K562 (cell line): Measurements from ENCODE around the gene MSH2. TPM values are rescaled to one million over a fixed set of nuclear protein-coding genes. Genes with fewer than 3 reads are reported as not detected.

Experiments
- CREB3 ChIP-seq: fragments of 450-650 bp; conservative IDR thresholded peaks from 2 replicates; pipeline ENCODE4 v1.6.1; 2016; ENCODE audit warnings: missing genetic modification characterization, low read depth, mild to moderate bottlenecking, missing compliant biosample characterization, moderate library complexity
- ERF ChIP-seq: fragments of 450-650 bp; formaldehyde crosslinking; IDR thresholded peaks from 2 replicates; pipeline ENCODE4 v1.4.0; 2020; ENCODE audit warnings: mild to moderate bottlenecking, mixed read lengths
- HNRNPK ChIP-seq: fragments of 200-400 bp; formaldehyde crosslinking; IDR thresholded peaks from one replicate; pipeline ENCODE4 v1.6.1; 2018; ENCODE audit warnings: mild to moderate bottlenecking, low read depth, low read length; ENCODE audit not compliant: poor library complexity, severe bottlenecking
- HNRNPUL1 ChIP-seq: fragments of 200-400 bp; formaldehyde crosslinking; IDR thresholded peaks from 2 replicates; pipeline ENCODE4 v1.6.1; 2017; ENCODE audit warnings: low read length
- POLR2B ChIP-seq: fragments of 450-650 bp; IDR thresholded peaks from 2 replicates; pipeline ENCODE4 v1.6.1; 2018; ENCODE audit warnings: low read depth; ENCODE audit not compliant: partially characterized antibody
- SNAPC5 ChIP-seq: fragments of 250-450 bp; sonication (Bioruptor Pico); IDR thresholded peaks from 2 replicates; pipeline ENCODE4 v1.8.0; 2021; ENCODE audit warnings: moderate library complexity, mild to moderate bottlenecking, inconsistent platforms
- TEAD1 ChIP-seq, 2 experiments: fragments of 450-650 bp in 1 of 2; sonication (generic) in 1 of 2; formaldehyde crosslinking; IDR thresholded peaks; 2 replicates each; pipeline versions ENCODE4 v1.4.0 to v1.8.0; 2020 to 2022; ENCODE audit warnings: mild to moderate bottlenecking in 2 of 2, missing genetic modification reagents in 1 of 2
- ZNF79 ChIP-seq: fragments of 250-450 bp; sonication (Bioruptor Pico); IDR thresholded peaks from 2 replicates; pipeline ENCODE4 v1.4.0; 2020; ENCODE audit warnings: low read depth, mild to moderate bottlenecking, moderate library complexity
- polyA plus RNA-seq, 8 experiments: library from polyadenylated mRNA; depleted of rRNA in 4 of 8; stranded (reverse) in 5 of 8; unstranded in 3 of 8; fragments of >200 nt; fragmentation: Nextera tagmentation in 2 of 8; fragmentation: Illumina TruSeq in 1 of 8; extraction: Ambion mirVana in 2 of 8; extraction: Trizol in 1 of 8; gene quantifications; 2 replicates each; pipeline versions ENCODE4 v1.2.1 to v1.2.3, GENCODE V29; 2011 to 2014; ENCODE audit warnings: inconsistent platforms in 1 of 8, missing spikeins in 1 of 8
- total RNA-seq, 7 experiments: library from RNA; depleted of rRNA in 6 of 7; stranded (reverse); fragments of >200 nt in 6 of 7; fragmentation: Illumina TruSeq in 2 of 7; extraction: Trizol in 2 of 7; gene quantifications; 2 replicates each; pipeline versions ENCODE4 v1.2.1 to v1.2.3, GENCODE V29; 2011 to 2021; ENCODE audit warnings: low replicate concordance in 1 of 7
- TF ChIP-seq, protein P1 (sequence below): fragments of 450-650 bp; IDR thresholded peaks from 2 replicates; pipeline ENCODE4 v1.6.1; 2016; ENCODE audit warnings: mild to moderate bottlenecking, moderate library complexity
- TF ChIP-seq, protein P2 (sequence below): IDR thresholded peaks from 2 replicates; pipeline ENCODE4 v1.6.1; 2011; ENCODE audit not compliant: insufficient read length; ENCODE audit errors: extremely low read depth
- TF ChIP-seq, protein P3 (sequence below): sonication (generic); formaldehyde crosslinking; IDR thresholded peaks from 2 replicates; pipeline ENCODE4 v1.8.1; 2023; ENCODE audit warnings: mild to moderate bottlenecking, missing genetic modification reagents

MSH2 gene
- total and polyA plus RNA-seq, 9 of the 15 experiments (the other 6 are each of a cell fraction or from before 2014, with no cell fraction given) = 51.8 to 139 (median 113) TPM

DNA sequence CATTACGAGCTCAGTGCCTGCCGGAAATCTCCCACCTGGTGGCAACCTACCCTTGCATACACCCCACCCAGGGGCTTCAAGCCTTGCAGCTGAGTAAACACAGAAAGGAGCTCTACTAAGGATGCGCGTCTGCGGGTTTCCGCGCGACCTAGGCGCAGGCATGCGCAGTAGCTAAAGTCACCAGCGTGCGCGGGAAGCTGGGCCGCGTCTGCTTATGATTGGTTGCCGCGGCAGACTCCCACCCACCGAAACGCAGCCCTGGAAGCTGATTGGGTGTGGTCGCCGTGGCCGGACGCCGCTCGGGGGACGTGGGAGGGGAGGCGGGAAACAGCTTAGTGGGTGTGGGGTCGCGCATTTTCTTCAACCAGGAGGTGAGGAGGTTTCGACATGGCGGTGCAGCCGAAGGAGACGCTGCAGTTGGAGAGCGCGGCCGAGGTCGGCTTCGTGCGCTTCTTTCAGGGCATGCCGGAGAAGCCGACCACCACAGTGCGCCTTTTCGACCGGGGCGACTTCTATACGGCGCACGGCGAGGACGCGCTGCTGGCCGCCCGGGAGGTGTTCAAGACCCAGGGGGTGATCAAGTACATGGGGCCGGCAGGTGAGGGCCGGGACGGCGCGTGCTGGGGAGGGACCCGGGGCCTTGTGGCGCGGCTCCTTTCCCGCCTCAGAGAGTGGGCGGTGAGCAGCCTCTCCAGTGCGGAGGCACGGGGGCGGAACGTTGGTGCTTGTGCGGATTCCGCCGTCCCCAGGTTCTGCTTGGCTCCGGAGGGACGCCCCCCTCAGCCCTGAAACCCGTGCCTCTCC lies at the start of gene MSH2 (continued):
- TF ChIP-seq, protein P1, sequence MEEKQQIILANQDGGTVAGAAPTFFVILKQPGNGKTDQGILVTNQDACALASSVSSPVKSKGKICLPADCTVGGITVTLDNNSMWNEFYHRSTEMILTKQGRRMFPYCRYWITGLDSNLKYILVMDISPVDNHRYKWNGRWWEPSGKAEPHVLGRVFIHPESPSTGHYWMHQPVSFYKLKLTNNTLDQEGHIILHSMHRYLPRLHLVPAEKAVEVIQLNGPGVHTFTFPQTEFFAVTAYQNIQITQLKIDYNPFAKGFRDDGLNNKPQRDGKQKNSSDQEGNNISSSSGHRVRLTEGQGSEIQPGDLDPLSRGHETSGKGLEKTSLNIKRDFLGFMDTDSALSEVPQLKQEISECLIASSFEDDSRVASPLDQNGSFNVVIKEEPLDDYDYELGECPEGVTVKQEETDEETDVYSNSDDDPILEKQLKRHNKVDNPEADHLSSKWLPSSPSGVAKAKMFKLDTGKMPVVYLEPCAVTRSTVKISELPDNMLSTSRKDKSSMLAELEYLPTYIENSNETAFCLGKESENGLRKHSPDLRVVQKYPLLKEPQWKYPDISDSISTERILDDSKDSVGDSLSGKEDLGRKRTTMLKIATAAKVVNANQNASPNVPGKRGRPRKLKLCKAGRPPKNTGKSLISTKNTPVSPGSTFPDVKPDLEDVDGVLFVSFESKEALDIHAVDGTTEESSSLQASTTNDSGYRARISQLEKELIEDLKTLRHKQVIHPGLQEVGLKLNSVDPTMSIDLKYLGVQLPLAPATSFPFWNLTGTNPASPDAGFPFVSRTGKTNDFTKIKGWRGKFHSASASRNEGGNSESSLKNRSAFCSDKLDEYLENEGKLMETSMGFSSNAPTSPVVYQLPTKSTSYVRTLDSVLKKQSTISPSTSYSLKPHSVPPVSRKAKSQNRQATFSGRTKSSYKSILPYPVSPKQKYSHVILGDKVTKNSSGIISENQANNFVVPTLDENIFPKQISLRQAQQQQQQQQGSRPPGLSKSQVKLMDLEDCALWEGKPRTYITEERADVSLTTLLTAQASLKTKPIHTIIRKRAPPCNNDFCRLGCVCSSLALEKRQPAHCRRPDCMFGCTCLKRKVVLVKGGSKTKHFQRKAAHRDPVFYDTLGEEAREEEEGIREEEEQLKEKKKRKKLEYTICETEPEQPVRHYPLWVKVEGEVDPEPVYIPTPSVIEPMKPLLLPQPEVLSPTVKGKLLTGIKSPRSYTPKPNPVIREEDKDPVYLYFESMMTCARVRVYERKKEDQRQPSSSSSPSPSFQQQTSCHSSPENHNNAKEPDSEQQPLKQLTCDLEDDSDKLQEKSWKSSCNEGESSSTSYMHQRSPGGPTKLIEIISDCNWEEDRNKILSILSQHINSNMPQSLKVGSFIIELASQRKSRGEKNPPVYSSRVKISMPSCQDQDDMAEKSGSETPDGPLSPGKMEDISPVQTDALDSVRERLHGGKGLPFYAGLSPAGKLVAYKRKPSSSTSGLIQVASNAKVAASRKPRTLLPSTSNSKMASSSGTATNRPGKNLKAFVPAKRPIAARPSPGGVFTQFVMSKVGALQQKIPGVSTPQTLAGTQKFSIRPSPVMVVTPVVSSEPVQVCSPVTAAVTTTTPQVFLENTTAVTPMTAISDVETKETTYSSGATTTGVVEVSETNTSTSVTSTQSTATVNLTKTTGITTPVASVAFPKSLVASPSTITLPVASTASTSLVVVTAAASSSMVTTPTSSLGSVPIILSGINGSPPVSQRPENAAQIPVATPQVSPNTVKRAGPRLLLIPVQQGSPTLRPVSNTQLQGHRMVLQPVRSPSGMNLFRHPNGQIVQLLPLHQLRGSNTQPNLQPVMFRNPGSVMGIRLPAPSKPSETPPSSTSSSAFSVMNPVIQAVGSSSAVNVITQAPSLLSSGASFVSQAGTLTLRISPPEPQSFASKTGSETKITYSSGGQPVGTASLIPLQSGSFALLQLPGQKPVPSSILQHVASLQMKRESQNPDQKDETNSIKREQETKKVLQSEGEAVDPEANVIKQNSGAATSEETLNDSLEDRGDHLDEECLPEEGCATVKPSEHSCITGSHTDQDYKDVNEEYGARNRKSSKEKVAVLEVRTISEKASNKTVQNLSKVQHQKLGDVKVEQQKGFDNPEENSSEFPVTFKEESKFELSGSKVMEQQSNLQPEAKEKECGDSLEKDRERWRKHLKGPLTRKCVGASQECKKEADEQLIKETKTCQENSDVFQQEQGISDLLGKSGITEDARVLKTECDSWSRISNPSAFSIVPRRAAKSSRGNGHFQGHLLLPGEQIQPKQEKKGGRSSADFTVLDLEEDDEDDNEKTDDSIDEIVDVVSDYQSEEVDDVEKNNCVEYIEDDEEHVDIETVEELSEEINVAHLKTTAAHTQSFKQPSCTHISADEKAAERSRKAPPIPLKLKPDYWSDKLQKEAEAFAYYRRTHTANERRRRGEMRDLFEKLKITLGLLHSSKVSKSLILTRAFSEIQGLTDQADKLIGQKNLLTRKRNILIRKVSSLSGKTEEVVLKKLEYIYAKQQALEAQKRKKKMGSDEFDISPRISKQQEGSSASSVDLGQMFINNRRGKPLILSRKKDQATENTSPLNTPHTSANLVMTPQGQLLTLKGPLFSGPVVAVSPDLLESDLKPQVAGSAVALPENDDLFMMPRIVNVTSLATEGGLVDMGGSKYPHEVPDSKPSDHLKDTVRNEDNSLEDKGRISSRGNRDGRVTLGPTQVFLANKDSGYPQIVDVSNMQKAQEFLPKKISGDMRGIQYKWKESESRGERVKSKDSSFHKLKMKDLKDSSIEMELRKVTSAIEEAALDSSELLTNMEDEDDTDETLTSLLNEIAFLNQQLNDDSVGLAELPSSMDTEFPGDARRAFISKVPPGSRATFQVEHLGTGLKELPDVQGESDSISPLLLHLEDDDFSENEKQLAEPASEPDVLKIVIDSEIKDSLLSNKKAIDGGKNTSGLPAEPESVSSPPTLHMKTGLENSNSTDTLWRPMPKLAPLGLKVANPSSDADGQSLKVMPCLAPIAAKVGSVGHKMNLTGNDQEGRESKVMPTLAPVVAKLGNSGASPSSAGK = peak; percentile 98
- TF ChIP-seq TEAD1 (CRISPR knock-in tag; IDR thresholded peaks at IDR 0.05) (peak in 1 of 2 experiments; percentile 96; a peak in 2 of 4 replicates), HNRNPK (no peak), ERF (CRISPR knock-in tag) (no peak), SNAPC5 (CRISPR knock-in tag) (no peak), HNRNPUL1 (no peak), POLR2B (peak; percentile 55), CREB3 (tag) (no peak), ZNF79 (CRISPR knock-in tag) (no peak)
- TF ChIP-seq, protein P2, sequence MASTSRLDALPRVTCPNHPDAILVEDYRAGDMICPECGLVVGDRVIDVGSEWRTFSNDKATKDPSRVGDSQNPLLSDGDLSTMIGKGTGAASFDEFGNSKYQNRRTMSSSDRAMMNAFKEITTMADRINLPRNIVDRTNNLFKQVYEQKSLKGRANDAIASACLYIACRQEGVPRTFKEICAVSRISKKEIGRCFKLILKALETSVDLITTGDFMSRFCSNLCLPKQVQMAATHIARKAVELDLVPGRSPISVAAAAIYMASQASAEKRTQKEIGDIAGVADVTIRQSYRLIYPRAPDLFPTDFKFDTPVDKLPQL = no peak
- TF ChIP-seq, protein P3, sequence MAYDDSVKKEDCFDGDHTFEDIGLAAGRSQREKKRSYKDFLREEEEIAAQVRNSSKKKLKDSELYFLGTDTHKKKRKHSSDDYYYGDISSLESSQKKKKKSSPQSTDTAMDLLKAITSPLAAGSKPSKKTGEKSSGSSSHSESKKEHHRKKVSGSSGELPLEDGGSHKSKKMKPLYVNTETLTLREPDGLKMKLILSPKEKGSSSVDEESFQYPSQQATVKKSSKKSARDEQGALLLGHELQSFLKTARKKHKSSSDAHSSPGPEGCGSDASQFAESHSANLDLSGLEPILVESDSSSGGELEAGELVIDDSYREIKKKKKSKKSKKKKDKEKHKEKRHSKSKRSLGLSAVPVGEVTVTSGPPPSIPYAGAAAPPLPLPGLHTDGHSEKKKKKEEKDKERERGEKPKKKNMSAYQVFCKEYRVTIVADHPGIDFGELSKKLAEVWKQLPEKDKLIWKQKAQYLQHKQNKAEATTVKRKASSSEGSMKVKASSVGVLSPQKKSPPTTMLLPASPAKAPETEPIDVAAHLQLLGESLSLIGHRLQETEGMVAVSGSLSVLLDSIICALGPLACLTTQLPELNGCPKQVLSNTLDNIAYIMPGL (CRISPR knock-in tag) = no peak; the same call in 1 of the 2 replicates
